HCT116 (cell line): ENCODE data around the gene OTOL1. TPM values are rescaled to one million over a fixed set of nuclear protein-coding genes. Genes with fewer than 3 reads are reported as not detected.

Experiments
- ATAC-seq: fragments of 200-7000 bp; cut with Tn5 transposase; 2 replicates; pipeline ENCODE4 v1.9.1; 2020; ENCODE audit warnings: mild to moderate bottlenecking, moderate library complexity
- BruUV-seq: library from RNA; stranded (reverse); fragments of 400-500 nt; replicated peaks from 2 replicates; lab custom pipeline; 2021; lab: Mats Ljungman, UMichigan
- CTCF ChIA-PET: fragments of 300-600 bp; sonication (Branson Sonifier 250); formaldehyde crosslinking; loops from one replicate; lab custom pipeline; 2021; ENCODE audit warnings: antibody characterized with exemption; lab: Charles Lee
- POLR2A ChIA-PET: fragments of 300-600, 350-600 bp; sonication (Branson Sonifier 250); formaldehyde crosslinking; loops from one replicate; lab custom pipeline; 2021; ENCODE audit warnings: antibody characterized with exemption; lab: Charles Lee
- RAD21 ChIA-PET, 2 experiments: fragments of 300-600 bp; sonication (Branson Sonifier 250); formaldehyde crosslinking; loops; one replicate each; lab custom pipeline; 2023; ENCODE audit warnings: low total read pairs in 2 of 2; ENCODE audit not compliant: uncharacterized antibody in 2 of 2, unreplicated experiment in 2 of 2, low non-redundant PET in 1 of 2; lab: Charles Lee
- DNase-seq: peaks from one replicate; pipeline ENCODE4 v3.0.0-alpha.2; 2010; ENCODE audit warnings: low read depth, low spot score
- H2AFZ ChIP-seq: fragments of 200-600 bp; shearing (Covaris generic), sonication (generic); 2 replicates; pipeline ENCODE4 v1.6.1; 2017; ENCODE audit warnings: low read depth, mixed run types, mixed read lengths, antibody characterized with exemption, low read length; ENCODE audit not compliant: poor library complexity, severe bottlenecking
- H3K27ac ChIP-seq: 2 replicates; pipeline ENCODE4 v1.5.1; 2012; ENCODE audit warnings: low read depth, low read length
- H3K27me3 ChIP-seq: fragments of 200-600 bp; sonication (generic); 2 replicates; pipeline ENCODE4 v1.6.1; 2016; ENCODE audit warnings: mixed run types, low read length, mixed read lengths; ENCODE audit not compliant: insufficient read depth
- H3K36me3 ChIP-seq, 2 experiments: fragments of 200-500 bp in 1 of 2; fragments of 200-600 bp in 1 of 2; sonication (Bioruptor generic) in 1 of 2; sonication (generic) in 1 of 2; 2 replicates each; pipeline versions ENCODE4 v1.5.1 to v1.6.1; 2014 to 2016; ENCODE audit warnings: low read length in 2 of 2, inconsistent platforms in 1 of 2, mixed read lengths in 1 of 2, mixed run types in 1 of 2; ENCODE audit not compliant: insufficient read depth in 2 of 2, control insufficient read depth in 1 of 2
- H3K4me1 ChIP-seq, 2 experiments: fragments of 200-600 bp in 1 of 2; sonication (generic) in 1 of 2; 2 replicates each; pipeline versions ENCODE4 v1.5.1 to v1.6.1; 2012 to 2017; ENCODE audit warnings: low read length in 2 of 2, inconsistent platforms in 1 of 2, mild to moderate bottlenecking in 1 of 2, mixed read lengths in 1 of 2, mixed run types in 1 of 2, moderate library complexity in 1 of 2; ENCODE audit not compliant: insufficient read depth in 2 of 2, control insufficient read depth in 1 of 2
- H3K4me2 ChIP-seq: fragments of 200-600 bp; sonication (generic); 2 replicates; pipeline ENCODE4 v1.6.1; 2017; ENCODE audit warnings: mixed run types, low read length, mixed read lengths
- H3K4me3 ChIP-seq, 2 experiments: fragments of 200-600 bp in 1 of 2; sonication (generic) in 1 of 2; replicated peaks in 1 of 2; 2 replicates each; pipeline ENCODE4 v1.5.1; 2011 to 2016; ENCODE audit warnings: low read length in 2 of 2, control low read depth in 1 of 2, low read depth in 1 of 2, mild to moderate bottlenecking in 1 of 2, mixed read lengths in 1 of 2, mixed run types in 1 of 2
- H3K79me2 ChIP-seq: fragments of 200-600 bp; sonication (generic); 2 replicates; pipeline ENCODE4 v1.6.1; 2017; ENCODE audit warnings: mild to moderate bottlenecking, mixed run types, low read length, moderate library complexity, mixed read lengths; ENCODE audit not compliant: insufficient read depth
- H3K9ac ChIP-seq: fragments of 200-600 bp; sonication (generic); 2 replicates; pipeline ENCODE4 v1.6.1; 2016; ENCODE audit warnings: low read length, mixed read lengths
- H3K9me2 ChIP-seq: fragments of 200-600 bp; sonication (generic), shearing (Covaris generic); 2 replicates; pipeline ENCODE4 v1.6.1; 2017; ENCODE audit warnings: mixed run types, mild to moderate bottlenecking, moderate library complexity; ENCODE audit not compliant: insufficient read depth
- H3K9me3 ChIP-seq, 2 experiments: fragments of 200-500 bp in 1 of 2; fragments of 200-600 bp in 1 of 2; sonication (Bioruptor generic) in 1 of 2; sonication (generic) in 1 of 2; 2 replicates each; pipeline ENCODE4 v1.6.1; 2014 to 2017; ENCODE audit warnings: low read length in 2 of 2, mixed read lengths in 2 of 2, inconsistent platforms in 1 of 2, low read depth in 1 of 2, mild to moderate bottlenecking in 1 of 2, mixed run types in 1 of 2, moderate library complexity in 1 of 2; ENCODE audit not compliant: control insufficient read depth in 1 of 2, insufficient read depth in 1 of 2
- H4K20me1 ChIP-seq: fragments of 200-600 bp; sonication (generic), shearing (Covaris generic); 2 replicates; pipeline ENCODE4 v1.6.1; 2017; ENCODE audit warnings: mixed run types, mild to moderate bottlenecking, moderate library complexity; ENCODE audit not compliant: insufficient read depth
- CBX3 ChIP-seq: IDR thresholded peaks from 2 replicates; pipeline ENCODE4 v1.6.1; 2012; ENCODE audit warnings: low read depth
- CTCF ChIP-seq, 3 experiments: fragments of 200-600 bp in 1 of 3; sonication (generic) in 1 of 3; IDR thresholded peaks in 2 of 3; conservative IDR thresholded peaks in 1 of 3; 2 replicates each; pipeline ENCODE4 v1.5.1; 2012 to 2017; ENCODE audit warnings: low read depth in 2 of 3, low read length in 2 of 3, antibody characterized with exemption in 1 of 3, borderline replicate concordance in 1 of 3, control low read depth in 1 of 3, mild to moderate bottlenecking in 1 of 3, mixed read lengths in 1 of 3, mixed run types in 1 of 3, moderate library complexity in 1 of 3; ENCODE audit not compliant: insufficient read depth in 1 of 3
- EZH2phosphoT487 ChIP-seq: fragments of 200-600 bp; IDR thresholded peaks from 2 replicates; pipeline ENCODE4 v1.6.1; 2018; ENCODE audit warnings: antibody characterized with exemption, borderline replicate concordance
- POLR2A ChIP-seq: IDR thresholded peaks from 2 replicates; pipeline ENCODE4 v1.7.0; 2011; ENCODE audit warnings: borderline replicate concordance; ENCODE audit not compliant: insufficient read depth, insufficient read length; ENCODE audit errors: extremely low read depth
- POLR2AphosphoS5 ChIP-seq: IDR thresholded peaks from 2 replicates; pipeline ENCODE4 v1.6.1; 2011; ENCODE audit warnings: mild to moderate bottlenecking, low read depth, low read length, moderate library complexity
- RAD21 ChIP-seq: IDR thresholded peaks from 2 replicates; pipeline ENCODE4 v1.6.1; 2012; ENCODE audit warnings: low read depth, mild to moderate bottlenecking
- REST ChIP-seq: IDR thresholded peaks from 2 replicates; pipeline ENCODE4 v1.6.1; 2012; ENCODE audit warnings: low read depth
- SRF ChIP-seq: IDR thresholded peaks from 2 replicates; pipeline ENCODE4 v1.6.1; 2012; ENCODE audit warnings: low read depth
- TCF7L2 ChIP-seq: IDR thresholded peaks from 2 replicates; pipeline ENCODE4 v1.7.0; 2011; ENCODE audit warnings: borderline replicate concordance, inconsistent platforms; ENCODE audit not compliant: insufficient read depth, insufficient read length; ENCODE audit errors: extremely low read depth
- YY1 ChIP-seq: IDR thresholded peaks from 2 replicates; pipeline ENCODE4 v1.6.1; 2011; ENCODE audit warnings: low read length, low read depth, moderate library complexity, mild to moderate bottlenecking; ENCODE audit not compliant: insufficient replicate concordance; ENCODE audit errors: extremely low read depth
- ZFX ChIP-seq: fragments of 450-650 bp; IDR thresholded peaks from 2 replicates; pipeline ENCODE4 v1.6.1; 2017
- ZNF274 ChIP-seq: fragments of 200-500 bp; sonication (Bioruptor generic); IDR thresholded peaks from 2 replicates; pipeline ENCODE4 v1.6.1; 2014; ENCODE audit warnings: mild to moderate bottlenecking, low read depth, low read length, inconsistent platforms
- intact Hi-C: fragments of 100-400 bp; cut with micrococcal nuclease; formaldehyde crosslinking; loops from 2 replicates; pipeline ENCODE4 v1.10.0; 2022
- total RNA-seq: library from RNA; stranded (reverse); gene quantifications from one replicate; pipeline ENCODE4 v1.2.1, GENCODE V29; 2021; ENCODE audit not compliant: unreplicated experiment
- TF ChIP-seq, protein P1 (sequence below): IDR thresholded peaks from 2 replicates; pipeline ENCODE4 v1.6.1; 2012

Gene OTOL1
- total RNA-seq, 1 experiment from 2014 or later, result not detected

GRCh38 chr3:161551697-161552096 is 55.1 kb downstream of the OTOL1 start (continued):
- TF ChIP-seq CTCF (IDR thresholded peaks at IDR 0.05 in 2 of 3, conservative IDR thresholded peaks at IDR 0.05 in 1 of 3; ENCODE audit: borderline replicate concordance in 1 of 3, insufficient read depth in 1 of 3, low read depth in 2 of 3, low read length in 2 of 3) (no peak), CBX3 (no peak), TCF7L2 (no peak), POLR2AphosphoS5 (no peak)

DNA sequence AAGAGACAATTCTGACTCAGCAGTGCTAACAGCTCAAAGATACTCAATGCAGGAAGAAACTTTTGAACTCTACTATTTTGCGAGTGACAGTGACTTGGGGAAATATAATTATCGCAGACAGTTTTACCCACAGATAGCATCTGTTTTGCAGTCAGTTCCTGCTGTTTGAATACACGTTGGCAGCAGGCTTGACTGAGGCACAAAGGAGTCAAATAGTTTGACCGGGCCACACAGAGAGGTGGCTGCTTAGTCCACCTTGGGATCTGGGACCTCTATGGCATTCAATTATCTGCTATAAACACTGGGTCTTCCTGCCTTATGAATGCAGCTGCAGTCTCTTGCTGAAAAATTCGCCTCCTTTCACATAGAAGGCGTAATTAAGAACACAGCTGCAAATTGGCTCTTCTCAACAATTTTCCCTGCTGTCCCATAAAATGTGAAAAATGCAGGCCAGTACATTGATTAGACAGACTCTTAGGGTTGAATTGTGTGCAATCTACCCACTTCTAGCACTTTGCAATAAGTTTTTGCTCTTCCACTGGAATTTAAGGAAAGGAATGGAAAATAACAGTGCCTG is 56.5 kb downstream of the OTOL1 start:
- ChIA-PET CTCF (no interaction called here), POLR2A (no interaction called here), RAD21 (no interaction called here)
- Histone ChIP-seq H3K27me3 (no peaks in the 10 kb centered on the region), H2AFZ (no peak overlapping the region), H3K9ac (no peak overlapping the region), H3K27ac (no peak overlapping the region), H3K4me3 (no peak overlapping the region), H3K36me3 (no peaks in the 10 kb centered on the region), H4K20me1 (no peaks in the 10 kb centered on the region), H3K79me2 (no peaks in the 10 kb centered on the region), H3K4me2 (no peak overlapping the region), H3K4me1 (no peaks in the 10 kb centered on the region), H3K9me2 (no peaks in the 10 kb centered on the region), H3K9me3 (no peaks in the 10 kb centered on the region)
- ATAC-seq, result no peak
- intact Hi-C loops, result no loop called here
- no peak for TF ChIP-seq POLR2A
- TF ChIP-seq SRF, result no peak
- no peak for TF ChIP-seq ZNF274
- no peak for TF ChIP-seq YY1
- TF ChIP-seq ZFX, result no peak
- no peak for TF ChIP-seq EZH2phosphoT487
- no peak for TF ChIP-seq REST
- TF ChIP-seq RAD21, result no peak
- TF ChIP-seq, protein P1, sequence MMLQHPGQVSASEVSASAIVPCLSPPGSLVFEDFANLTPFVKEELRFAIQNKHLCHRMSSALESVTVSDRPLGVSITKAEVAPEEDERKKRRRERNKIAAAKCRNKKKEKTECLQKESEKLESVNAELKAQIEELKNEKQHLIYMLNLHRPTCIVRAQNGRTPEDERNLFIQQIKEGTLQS, result no peak
- BruUV-seq, result no TSS peak
- DNase-seq, result no peak
